NAMALWA (cell line): Measurements from ENCODE around the gene VAPA.

Source experiments
- DNase-seq: peaks from one replicate; pipeline ENCODE4 v3.0.0-alpha.2; 2015; ENCODE audit warnings: low spot score

Gene VAPA

GRCh38 chr18:9974279-9974915 lies 60.6 kb downstream of the VAPA start:
- DNase-seq: no peak

- no peak for DNase-seq
Observed at GRCh38 chr18:9975658-9976057, 61.8 kb downstream of the VAPA start.

- DNase-seq: no peak
Observed at GRCh38 chr18:9982711-9983110, 68.9 kb downstream of the VAPA start.

- DNase-seq: no peak
Observed at GRCh38 chr18:9984080-9984479, 70.3 kb downstream of the VAPA start.

GRCh38 chr18:9985641-9986040 lies 71.8 kb downstream of the VAPA start:
- DNase-seq: no peak

GRCh38 chr18:9986156-9986930 lies 72.5 kb downstream of the VAPA start:
- no peak for DNase-seq

- no peak for DNase-seq
Observed at GRCh38 chr18:9987345-9987744, 73.5 kb downstream of the VAPA start.

GRCh38 chr18:9987931-9988330 lies 74.1 kb downstream of the VAPA start:
- DNase-seq: no peak

GRCh38 chr18:9988665-9989064 lies 74.8 kb downstream of the VAPA start:
- no peak for DNase-seq

- no peak for DNase-seq
Observed at GRCh38 chr18:9989481-9989880, 75.7 kb downstream of the VAPA start.

GRCh38 chr18:9991011-9992000 lies 77.5 kb downstream of the VAPA start:
- DNase-seq: no peak

GRCh38 chr18:9992300-9992972 lies 78.6 kb downstream of the VAPA start:
- no peak for DNase-seq

- no peak for DNase-seq
Observed at GRCh38 chr18:9992973-9993520, 79.2 kb downstream of the VAPA start.

GRCh38 chr18:9993521-9994025 lies 79.8 kb downstream of the VAPA start:
- DNase-seq: no peak

GRCh38 chr18:9994026-9994570 lies 80.3 kb downstream of the VAPA start:
- DNase-seq: no peak

- DNase-seq: no peak
Observed at GRCh38 chr18:9994701-9995235, 81.0 kb downstream of the VAPA start.

GRCh38 chr18:9995631-9996030 lies 81.8 kb downstream of the VAPA start:
- DNase-seq: no peak

GRCh38 chr18:9996094-9996493 lies 82.3 kb downstream of the VAPA start:
- DNase-seq: no peak

GRCh38 chr18:9997711-9998110 lies 83.9 kb downstream of the VAPA start:
- no peak for DNase-seq

- no peak for DNase-seq
Observed at GRCh38 chr18:9998330-9998729, 84.5 kb downstream of the VAPA start.

- no peak for DNase-seq
Observed at GRCh38 chr18:10002280-10002679, 88.5 kb downstream of the VAPA start.
